AG10803 (cell line): Measurements from ENCODE around the gene PDCD4.

Source experiments
- DNase-seq: peaks from one replicate; pipeline ENCODE4 v3.0.0; 2010; ENCODE audit warnings: low read depth
- H3K4me3 ChIP-seq: 2 replicates; pipeline ENCODE4 v1.5.1; 2011; ENCODE audit warnings: mild to moderate bottlenecking, low read length, control low read depth
- TF ChIP-seq, protein P1 (sequence below): conservative IDR thresholded peaks from 2 replicates; pipeline ENCODE4 v1.5.1; 2011; ENCODE audit warnings: mild to moderate bottlenecking, low read length, control low read depth, inconsistent platforms

Gene PDCD4

DNA sequence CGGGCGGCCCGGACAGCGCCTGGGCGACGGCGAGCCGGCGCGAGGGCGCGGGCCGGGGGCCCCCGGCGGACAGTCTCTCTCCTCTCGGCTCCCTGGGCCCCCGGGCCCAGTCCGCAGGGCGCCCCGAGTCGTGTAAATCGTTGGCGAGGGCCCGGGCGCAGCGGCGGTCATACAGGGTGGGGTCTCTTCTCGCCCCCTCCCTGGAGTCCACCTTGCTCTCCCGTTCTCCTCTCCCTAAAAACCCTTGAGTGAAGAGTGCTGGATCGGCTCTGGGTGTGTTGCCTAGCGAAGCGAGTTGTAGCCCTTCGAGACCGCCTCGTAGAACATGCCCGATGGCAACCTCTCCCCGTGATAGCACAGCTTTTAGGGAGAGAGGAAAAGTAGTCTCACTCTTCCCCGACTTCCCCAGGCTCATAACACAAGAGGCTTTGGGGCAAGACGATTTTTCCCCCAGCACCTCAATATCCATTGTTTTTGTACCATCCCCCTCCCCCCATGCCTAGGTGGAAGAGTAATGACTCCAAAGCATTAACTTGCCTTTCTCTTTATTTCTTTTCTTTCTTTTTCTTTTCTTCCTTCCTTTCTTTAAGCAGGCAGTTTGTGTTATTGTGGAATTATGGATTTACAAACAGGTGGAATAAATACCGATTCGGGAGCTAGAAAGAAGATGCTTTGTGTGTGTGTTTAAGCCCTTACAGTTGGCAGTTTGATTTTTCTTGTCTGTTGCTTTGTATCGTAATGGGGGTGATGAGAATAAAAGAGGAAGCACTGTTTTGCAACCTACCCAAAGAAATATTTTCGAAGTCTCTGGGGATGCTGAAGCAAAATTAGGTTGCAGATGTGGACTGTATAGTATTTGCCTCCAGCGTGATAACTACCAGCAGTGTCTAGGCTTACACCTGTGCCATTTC, 48.5 kb downstream of the PDCD4 start:
- H3K4me3 ChIP-seq = peak overlapping the region; percentile 83
- peak; percentile 72 for DNase-seq
- TF ChIP-seq, protein P1, sequence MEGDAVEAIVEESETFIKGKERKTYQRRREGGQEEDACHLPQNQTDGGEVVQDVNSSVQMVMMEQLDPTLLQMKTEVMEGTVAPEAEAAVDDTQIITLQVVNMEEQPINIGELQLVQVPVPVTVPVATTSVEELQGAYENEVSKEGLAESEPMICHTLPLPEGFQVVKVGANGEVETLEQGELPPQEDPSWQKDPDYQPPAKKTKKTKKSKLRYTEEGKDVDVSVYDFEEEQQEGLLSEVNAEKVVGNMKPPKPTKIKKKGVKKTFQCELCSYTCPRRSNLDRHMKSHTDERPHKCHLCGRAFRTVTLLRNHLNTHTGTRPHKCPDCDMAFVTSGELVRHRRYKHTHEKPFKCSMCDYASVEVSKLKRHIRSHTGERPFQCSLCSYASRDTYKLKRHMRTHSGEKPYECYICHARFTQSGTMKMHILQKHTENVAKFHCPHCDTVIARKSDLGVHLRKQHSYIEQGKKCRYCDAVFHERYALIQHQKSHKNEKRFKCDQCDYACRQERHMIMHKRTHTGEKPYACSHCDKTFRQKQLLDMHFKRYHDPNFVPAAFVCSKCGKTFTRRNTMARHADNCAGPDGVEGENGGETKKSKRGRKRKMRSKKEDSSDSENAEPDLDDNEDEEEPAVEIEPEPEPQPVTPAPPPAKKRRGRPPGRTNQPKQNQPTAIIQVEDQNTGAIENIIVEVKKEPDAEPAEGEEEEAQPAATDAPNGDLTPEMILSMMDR = no peak

DNA sequence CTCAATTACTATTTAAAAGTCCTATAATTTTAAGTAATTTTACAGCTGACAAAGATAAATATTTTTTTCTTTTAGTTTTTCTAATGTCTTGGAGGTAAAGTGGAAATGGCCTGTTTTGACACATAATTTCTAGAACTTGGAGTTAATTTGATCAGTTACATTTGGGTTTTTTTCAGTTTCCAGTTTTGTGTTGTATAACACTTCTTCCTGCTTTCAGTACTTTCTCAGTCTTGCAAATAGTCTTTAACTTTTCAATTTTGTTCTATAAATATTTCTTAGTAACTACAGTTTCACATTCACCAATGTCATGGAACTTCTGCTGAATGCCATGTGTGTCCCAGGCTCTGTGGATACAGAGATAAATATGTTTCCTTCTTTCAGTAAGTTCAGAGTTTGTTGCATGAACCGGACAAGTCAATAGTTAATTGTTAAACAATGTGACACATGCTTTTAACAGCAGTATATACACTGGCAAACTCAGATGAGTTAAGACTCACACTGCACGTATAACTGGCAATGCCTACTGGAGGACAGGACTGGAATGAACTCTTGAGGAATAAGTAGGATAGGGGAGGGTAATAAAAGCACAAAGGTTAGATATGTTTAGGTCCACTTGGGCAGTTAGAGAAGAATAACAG, 52.2 kb downstream of the PDCD4 start:
- no peak overlapping the region for H3K4me3 ChIP-seq
- TF ChIP-seq, protein P1 = no peak
- DNase-seq = no peak

DNA sequence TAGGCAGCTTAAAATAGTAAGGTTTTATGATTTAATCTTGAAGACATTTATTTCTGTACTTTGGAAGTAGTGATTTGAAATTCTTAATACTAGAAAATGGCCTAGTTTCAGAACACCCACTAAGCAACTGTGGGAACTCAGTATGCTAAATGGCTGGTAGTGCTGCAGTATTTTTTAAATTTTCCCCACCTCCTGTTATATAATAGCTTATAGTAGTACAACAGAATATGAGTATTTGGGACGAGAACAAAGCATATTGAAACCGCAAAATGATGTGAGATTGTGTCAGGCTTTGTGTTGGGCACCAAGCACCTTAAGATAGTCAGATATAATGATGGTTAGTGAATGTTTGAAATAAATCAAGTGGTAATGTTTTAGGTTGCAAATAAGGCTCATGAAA, 55.7 kb downstream of the PDCD4 start:
- TF ChIP-seq, protein P1 = no peak
- no peak overlapping the region for H3K4me3 ChIP-seq
- DNase-seq = no peak

DNA sequence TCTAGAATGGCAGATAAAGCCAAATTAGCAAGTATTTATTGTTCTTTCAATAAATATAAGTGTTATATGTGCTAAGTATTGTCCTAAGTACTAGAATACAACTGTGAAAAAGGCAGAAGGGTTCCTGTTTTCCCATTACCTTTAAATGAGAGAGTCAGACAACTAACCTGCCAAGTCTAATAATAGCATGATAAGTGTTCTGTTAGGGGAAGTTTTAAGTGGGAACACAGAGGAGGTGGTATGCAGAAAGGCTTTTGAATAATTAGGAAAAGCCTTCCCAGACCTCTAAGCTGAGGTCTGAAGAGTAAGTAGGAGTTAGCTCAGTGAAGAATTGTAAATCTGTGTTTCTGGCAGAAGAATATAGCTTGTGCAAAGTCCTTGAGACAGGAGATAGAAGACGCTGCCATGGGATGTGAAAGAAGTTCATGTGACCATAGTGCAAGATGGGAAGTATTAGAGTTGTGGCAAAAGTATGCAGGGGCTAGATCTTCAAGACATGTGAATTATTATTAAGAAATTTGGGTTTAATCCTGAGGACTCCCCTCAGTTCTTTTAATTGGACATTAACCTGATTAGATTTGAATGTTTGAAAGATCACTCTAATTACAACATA, 60.1 kb downstream of the PDCD4 start:
- no peak overlapping the region for H3K4me3 ChIP-seq
- TF ChIP-seq, protein P1 = no peak
- no peak for DNase-seq

DNA sequence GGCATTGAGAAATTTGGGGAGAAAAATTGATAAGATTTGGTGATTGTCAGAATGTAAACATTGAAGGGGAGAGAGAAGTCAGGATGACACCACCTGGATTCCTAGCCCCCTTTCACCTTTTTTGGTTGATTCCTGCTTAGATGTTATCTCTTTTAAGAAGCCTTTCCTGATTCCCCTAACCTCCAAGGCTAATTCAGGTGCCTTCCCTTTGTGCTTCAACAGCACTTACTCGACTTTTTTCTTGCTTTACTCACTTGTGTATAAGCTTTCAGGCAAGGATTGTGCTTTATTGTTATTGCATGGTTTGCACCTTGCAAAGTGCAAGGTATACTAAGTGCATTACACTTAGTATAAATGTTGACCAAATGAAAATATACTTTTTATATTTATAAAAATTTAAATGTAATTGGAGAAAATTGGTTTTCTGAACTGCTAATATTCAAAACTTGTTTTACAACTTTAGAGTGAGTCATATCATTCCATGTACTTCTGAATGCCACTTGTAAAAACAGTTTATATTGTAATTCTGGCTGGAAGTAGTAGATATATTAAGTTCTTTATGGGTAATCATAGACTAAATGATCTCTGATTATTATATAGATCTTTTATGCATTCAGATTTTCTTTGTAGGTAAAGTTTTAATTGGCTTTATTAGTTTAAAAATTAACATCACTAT, 60.9 kb downstream of the PDCD4 start:
- TF ChIP-seq, protein P1 = no peak
- no peak overlapping the region for H3K4me3 ChIP-seq
- no peak for DNase-seq

DNA sequence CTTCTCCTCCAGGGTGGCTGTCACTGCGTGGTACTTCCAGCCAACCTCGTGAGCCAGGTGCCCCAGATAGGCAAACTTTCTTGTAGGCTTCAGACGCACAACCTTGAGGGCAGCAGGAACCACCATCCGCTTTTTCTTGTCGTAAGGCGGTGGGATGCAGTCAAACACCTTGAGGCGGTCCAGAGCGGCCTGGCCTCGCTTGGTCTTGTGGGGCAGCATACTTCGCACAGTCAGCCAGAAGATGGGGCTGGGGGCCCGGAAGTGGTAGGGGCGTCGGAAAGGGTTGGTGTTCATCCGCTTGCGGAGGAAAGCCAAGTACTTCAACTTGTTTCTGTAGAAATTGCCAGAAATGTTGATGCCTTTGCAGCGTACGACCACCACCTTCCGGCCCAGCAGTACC, 65.0 kb downstream of the PDCD4 start:
- H3K4me3 ChIP-seq = no peak overlapping the region
- TF ChIP-seq, protein P1 = no peak
- DNase-seq = no peak
